Measurements from ENCODE around the gene TTC9.

The TTC9 gene

GRCh38 chr14:70716483-70716882 lies 74.8 kb downstream of the TTC9 start:
- DNase-seq (ENCODE audit: low spot score): no peak

GRCh38 chr14:70716958-70717357 lies 75.2 kb downstream of the TTC9 start:
- no peak for DNase-seq (ENCODE audit: low spot score)

- DNase-seq (ENCODE audit: low spot score): no peak
Measured at GRCh38 chr14:70718383-70719118, 76.8 kb downstream of the TTC9 start.

GRCh38 chr14:70721542-70721941 lies 79.8 kb downstream of the TTC9 start:
- DNase-seq (ENCODE audit: low spot score): peak; percentile 58

- DNase-seq (ENCODE audit: low spot score): peak; percentile 37
Measured at GRCh38 chr14:70722418-70722817, 80.7 kb downstream of the TTC9 start.

- no peak for DNase-seq (ENCODE audit: low spot score)
Measured at GRCh38 chr14:70723276-70723675, 81.6 kb downstream of the TTC9 start.

- DNase-seq (ENCODE audit: low spot score): no peak
Measured at GRCh38 chr14:70724110-70724509, 82.4 kb downstream of the TTC9 start.

GRCh38 chr14:70724944-70725343 lies 83.2 kb downstream of the TTC9 start:
- no peak for DNase-seq (ENCODE audit: low spot score)
